GM12864 (cell line): Measurements from ENCODE around the gene TBC1D14.

Source experiments
- DNase-seq: peaks from one replicate; pipeline ENCODE4 v3.0.0-alpha.2; 2011; ENCODE audit warnings: low read depth
- H3K4me3 ChIP-seq: 2 replicates; pipeline ENCODE4 v1.5.1; 2011; ENCODE audit warnings: mild to moderate bottlenecking, low read depth, low read length, control low read depth
- CTCF ChIP-seq: IDR thresholded peaks from 2 replicates; pipeline ENCODE4 v1.5.1; 2011; ENCODE audit warnings: low read depth, mild to moderate bottlenecking, moderate library complexity, low read length, control low read depth, inconsistent platforms; ENCODE audit errors: missing control alignments

TBC1D14 gene

GRCh38 chr4:6962211-6963041 lies 52.8 kb downstream of the TBC1D14 start:
- TF ChIP-seq CTCF = no peak
- DNase-seq = no peak
- no peak overlapping the region for H3K4me3 ChIP-seq

- TF ChIP-seq CTCF = no peak
- DNase-seq = no peak
- no peak overlapping the region for H3K4me3 ChIP-seq
Observed at GRCh38 chr4:6963139-6963611, 53.5 kb downstream of the TBC1D14 start.

- H3K4me3 ChIP-seq = no peak overlapping the region
- no peak for TF ChIP-seq CTCF
- DNase-seq = no peak
Observed at GRCh38 chr4:6964858-6965257, 55.2 kb downstream of the TBC1D14 start.

GRCh38 chr4:6965329-6965728 lies 55.7 kb downstream of the TBC1D14 start:
- DNase-seq = no peak
- no peak for TF ChIP-seq CTCF
- H3K4me3 ChIP-seq = no peak overlapping the region

- TF ChIP-seq CTCF = no peak
- no peak overlapping the region for H3K4me3 ChIP-seq
- no peak for DNase-seq
Observed at GRCh38 chr4:6967846-6968340, 58.3 kb downstream of the TBC1D14 start.

- no peak for DNase-seq
- TF ChIP-seq CTCF = no peak
- H3K4me3 ChIP-seq = no peak overlapping the region
Observed at GRCh38 chr4:6968496-6968895, 58.9 kb downstream of the TBC1D14 start.
